Mucosa of stomach (tissue), 1 donor: ENCODE measurements around the gene SYNGR2.
"Not testable (repeated sequence)": the region's sequence is repeated elsewhere in the genome, so short reads cannot be mapped to it uniquely, and the experiment has no call there.

Experiments used
- H3K27me3 ChIP-seq: one replicate; pipeline ENCODE4 v1.7.0; 2013; ENCODE audit warnings: mild to moderate bottlenecking, low read length; ENCODE audit not compliant: control insufficient read depth, insufficient read depth
- H3K36me3 ChIP-seq: one replicate; pipeline ENCODE4 v1.7.0; 2013; ENCODE audit warnings: low read length; ENCODE audit not compliant: control insufficient read depth, insufficient read depth
- H3K4me1 ChIP-seq: one replicate; pipeline ENCODE4 v1.7.0; 2013; ENCODE audit warnings: mild to moderate bottlenecking, low read length; ENCODE audit not compliant: control insufficient read depth, insufficient read depth
- H3K4me3 ChIP-seq: one replicate; pipeline ENCODE4 v1.7.0; 2013; ENCODE audit warnings: low read length
- H3K9ac ChIP-seq: one replicate; pipeline ENCODE4 v1.7.0; 2013; ENCODE audit warnings: mild to moderate bottlenecking, low read length, moderate library complexity
- H3K9me3 ChIP-seq: one replicate; pipeline ENCODE4 v1.7.0; 2013; ENCODE audit warnings: mild to moderate bottlenecking, low read length, moderate library complexity; ENCODE audit not compliant: control insufficient read depth
- donor health status: Pancreatic carcinoma.

SYNGR2 gene

GRCh38 chr17:78171591-78172248, 3.3 kb downstream of the SYNGR2 start:
- not testable (repeated sequence) for H3K4me3 ChIP-seq, H3K9me3 ChIP-seq, H3K27me3 ChIP-seq, H3K36me3 ChIP-seq
- H3K9ac ChIP-seq, result peak overlapping the region; percentile 55
- H3K4me1 ChIP-seq, result peaks cover 76% of the 10 kb centered on the region

- Histone ChIP-seq H3K9me3 (no peaks in the 10 kb centered on the region), H3K4me3 (peak overlapping the region; percentile 58), H3K9ac (peak overlapping the region; percentile 52), H3K4me1 (peaks cover 80% of the 10 kb centered on the region), H3K27me3 (no peaks in the 10 kb centered on the region), H3K36me3 (peaks cover 9% of the 10 kb centered on the region)
Observed at GRCh38 chr17:78172249-78173051, 4.1 kb downstream of the SYNGR2 start.

- H3K9ac ChIP-seq, result peak overlapping the region; percentile 52
- H3K9me3 ChIP-seq, result no peaks in the 10 kb centered on the region
- no peaks in the 10 kb centered on the region for H3K27me3 ChIP-seq
- peaks cover 9% of the 10 kb centered on the region for H3K36me3 ChIP-seq
- H3K4me3 ChIP-seq, result peak overlapping the region; percentile 58
- peaks cover 76% of the 10 kb centered on the region for H3K4me1 ChIP-seq
Observed at GRCh38 chr17:78173097-78173715, 4.8 kb downstream of the SYNGR2 start.

- H3K4me3 ChIP-seq, result peak overlapping the region; percentile 33
- peak overlapping the region; percentile 60 for H3K9ac ChIP-seq
- H3K27me3 ChIP-seq, result no peaks in the 10 kb centered on the region
- peaks cover 81% of the 10 kb centered on the region for H3K4me1 ChIP-seq
- peaks cover 9% of the 10 kb centered on the region for H3K36me3 ChIP-seq
- H3K9me3 ChIP-seq, result no peaks in the 10 kb centered on the region
Observed at GRCh38 chr17:78174346-78174869, 6.0 kb downstream of the SYNGR2 start.

- Histone ChIP-seq H3K4me1 (peaks cover 81% of the 10 kb centered on the region), H3K9ac (peak overlapping the region; percentile 60), H3K27me3 (no peaks in the 10 kb centered on the region), H3K9me3 (no peaks in the 10 kb centered on the region), H3K36me3 (peaks cover 9% of the 10 kb centered on the region), H3K4me3 (peak overlapping the region; percentile 33)
Observed at GRCh38 chr17:78174870-78175642, 6.7 kb downstream of the SYNGR2 start.

GRCh38 chr17:78175643-78175981, 7.2 kb downstream of the SYNGR2 start:
- Histone ChIP-seq H3K4me3 (no peak overlapping the region), H3K9me3 (no peaks in the 10 kb centered on the region), H3K36me3 (peaks cover 8% of the 10 kb centered on the region), H3K9ac (no peak overlapping the region), H3K27me3 (no peaks in the 10 kb centered on the region), H3K4me1 (peaks cover 80% of the 10 kb centered on the region)

GRCh38 chr17:78176548-78177025, 8.2 kb downstream of the SYNGR2 start:
- no peak overlapping the region for H3K9ac ChIP-seq
- H3K36me3 ChIP-seq, result no peaks in the 10 kb centered on the region
- H3K4me1 ChIP-seq, result peaks cover 73% of the 10 kb centered on the region
- no peaks in the 10 kb centered on the region for H3K27me3 ChIP-seq
- H3K4me3 ChIP-seq, result no peak overlapping the region
- H3K9me3 ChIP-seq, result no peaks in the 10 kb centered on the region

GRCh38 chr17:78179372-78179771, 11.0 kb downstream of the SYNGR2 start:
- H3K27me3 ChIP-seq, result no peaks in the 10 kb centered on the region
- no peaks in the 10 kb centered on the region for H3K9me3 ChIP-seq
- peaks cover 61% of the 10 kb centered on the region for H3K4me1 ChIP-seq
- no peak overlapping the region for H3K9ac ChIP-seq
- no peak overlapping the region for H3K4me3 ChIP-seq
- H3K36me3 ChIP-seq, result no peaks in the 10 kb centered on the region

GRCh38 chr17:78180083-78180482, 11.7 kb downstream of the SYNGR2 start:
- no peak overlapping the region for H3K9ac ChIP-seq
- H3K36me3 ChIP-seq, result no peaks in the 10 kb centered on the region
- H3K9me3 ChIP-seq, result no peaks in the 10 kb centered on the region
- no peaks in the 10 kb centered on the region for H3K27me3 ChIP-seq
- H3K4me1 ChIP-seq, result peaks cover 61% of the 10 kb centered on the region
- no peak overlapping the region for H3K4me3 ChIP-seq

GRCh38 chr17:78180508-78180907, 12.1 kb downstream of the SYNGR2 start:
- no peaks in the 10 kb centered on the region for H3K27me3 ChIP-seq
- H3K4me3 ChIP-seq, result no peak overlapping the region
- H3K9me3 ChIP-seq, result no peaks in the 10 kb centered on the region
- peaks cover 61% of the 10 kb centered on the region for H3K4me1 ChIP-seq
- H3K9ac ChIP-seq, result no peak overlapping the region
- no peaks in the 10 kb centered on the region for H3K36me3 ChIP-seq

GRCh38 chr17:78182504-78182903, 14.1 kb downstream of the SYNGR2 start:
- Histone ChIP-seq H3K4me1 (peaks cover 55% of the 10 kb centered on the region), H3K9ac (no peak overlapping the region), H3K9me3 (no peaks in the 10 kb centered on the region), H3K36me3 (no peaks in the 10 kb centered on the region), H3K4me3 (no peak overlapping the region), H3K27me3 (no peaks in the 10 kb centered on the region)
